B cell (primary cell): Measurements from ENCODE around the gene PHF8. TPM values are rescaled to one million over a fixed set of nuclear protein-coding genes. Genes with fewer than 3 reads are reported as not detected.

Source experiments
- ATAC-seq: fragments of 200-7000 bp; cut with Tn5 transposase; one replicate; pipeline ENCODE4 v1.10.0; 2021; ENCODE audit warnings: low read depth, mild to moderate bottlenecking, moderate number of reproducible peaks, moderate library complexity
- CTCF ChIA-PET: fragments of 350-600 bp; sonication (Branson Sonifier 250); formaldehyde crosslinking; loops from one replicate; lab custom pipeline; 2021; ENCODE audit warnings: antibody characterized with exemption, inconsistent platforms; lab: Charles Lee
- POLR2A ChIA-PET: fragments of 350-600 bp; sonication (Branson Sonifier 250); formaldehyde crosslinking; loops from one replicate; lab custom pipeline; 2021; ENCODE audit warnings: antibody characterized with exemption; lab: Charles Lee
- DNase-seq: peaks from one replicate; pipeline ENCODE4 v3.0.0; 2013
- H2AFZ ChIP-seq: 2 replicates; pipeline ENCODE4 v1.6.1; 2012; ENCODE audit warnings: mild to moderate bottlenecking, low read depth, low read length; ENCODE audit not compliant: insufficient read depth, poor library complexity, severe bottlenecking
- H3K27ac ChIP-seq, 2 donors: 1 replicate in 1 of 2; 2 replicates in 1 of 2; pipeline ENCODE4 v1.5.1; 2012 to 2013; ENCODE audit warnings: low read length in 2 of 2, mild to moderate bottlenecking in 2 of 2, moderate library complexity in 1 of 2
- H3K27me3 ChIP-seq, 4 experiments: fragments of 200-600 bp in 1 of 4; sonication (generic) in 1 of 4; replicated peaks in 1 of 4; 1 replicate in 2 of 4; 2 replicates in 2 of 4; pipeline versions ENCODE4 v1.6.1 to v1.7.0; 2013 to 2016; ENCODE audit warnings: low read length in 3 of 4, mild to moderate bottlenecking in 2 of 4, mixed read lengths in 1 of 4, moderate library complexity in 1 of 4; ENCODE audit not compliant: insufficient read depth in 4 of 4, control insufficient read depth in 3 of 4; ENCODE audit errors: control extremely low read depth in 1 of 4
- H3K36me3 ChIP-seq, 2 experiments: replicated peaks in 1 of 2; 1 replicate in 1 of 2; 2 replicates in 1 of 2; pipeline versions ENCODE4 v1.6.1 to v1.7.1; 2013; ENCODE audit warnings: low read length in 1 of 2; ENCODE audit not compliant: insufficient read depth in 2 of 2, control insufficient read depth in 1 of 2; ENCODE audit errors: control extremely low read depth in 1 of 2, extremely low read depth in 1 of 2
- H3K4me1 ChIP-seq, 2 donors: fragments of 200-600 bp in 1 of 2; sonication (generic) in 1 of 2; 1 replicate in 1 of 2; 2 replicates in 1 of 2; pipeline versions ENCODE4 v1.5.1 to v1.6.1; 2013 to 2017; ENCODE audit warnings: low read length in 2 of 2; ENCODE audit not compliant: control insufficient read depth in 2 of 2, insufficient read depth in 2 of 2
- H3K4me2 ChIP-seq: replicated peaks from 2 replicates; pipeline ENCODE3; 2012; ENCODE audit warnings: mild to moderate bottlenecking, low read depth, low read length; ENCODE audit not compliant: poor library complexity, severe bottlenecking
- H3K4me3 ChIP-seq, 5 experiments: fragments of 200-600 bp in 1 of 5; sonication (generic) in 1 of 5; 1 replicate in 3 of 5; 2 replicates in 2 of 5; pipeline versions ENCODE4 v1.5.1 to v1.7.0; 2011 to 2016; ENCODE audit warnings: low read length in 4 of 5, mild to moderate bottlenecking in 4 of 5, low read depth in 2 of 5, control low read depth in 1 of 5, moderate library complexity in 1 of 5; ENCODE audit not compliant: insufficient read depth in 1 of 5; ENCODE audit errors: control extremely low read depth in 1 of 5, extremely low read depth in 1 of 5
- H3K79me2 ChIP-seq: fragments of 200-600 bp; sonication (generic); one replicate; pipeline ENCODE4 v1.6.0; 2016; ENCODE audit warnings: low read length; ENCODE audit not compliant: control insufficient read depth, insufficient read depth
- H3K9ac ChIP-seq: fragments of 200-600 bp; sonication (generic); 2 replicates; pipeline ENCODE4 v1.6.1; 2017; ENCODE audit warnings: mild to moderate bottlenecking, low read length, moderate library complexity
- H3K9me3 ChIP-seq, 3 donors: one replicate each; pipeline versions ENCODE4 v1.6.1 to v1.7.1; 2013; ENCODE audit warnings: low read length in 2 of 3; ENCODE audit not compliant: control insufficient read depth in 2 of 3, insufficient read depth in 1 of 3; ENCODE audit errors: control extremely low read depth in 1 of 3
- H4K20me1 ChIP-seq: 2 replicates; pipeline ENCODE4 v1.6.0; 2012; ENCODE audit warnings: mild to moderate bottlenecking, low read length; ENCODE audit not compliant: insufficient read depth, control insufficient read depth, poor library complexity, severe bottlenecking
- H3K27ac Mint-ChIP-seq: one replicate; pipeline ENCODE4 v1.8.0; 2021; ENCODE audit warnings: mixed read lengths
- H3K27me3 Mint-ChIP-seq: one replicate; pipeline ENCODE4 v1.8.0; 2021; ENCODE audit warnings: mixed read lengths
- H3K4me1 Mint-ChIP-seq: one replicate; pipeline ENCODE4 v1.8.0; 2021; ENCODE audit warnings: mixed read lengths
- H3K4me3 Mint-ChIP-seq: one replicate; pipeline ENCODE4 v1.8.0; 2021; ENCODE audit warnings: mixed read lengths
- H3K9me3 Mint-ChIP-seq: one replicate; pipeline ENCODE4 v1.8.0; 2022; ENCODE audit warnings: mixed read lengths; ENCODE audit not compliant: insufficient read depth
- CTCF ChIP-seq: fragments of 200-600 bp; IDR thresholded peaks from one replicate; pipeline ENCODE4 v1.8.0; 2022; ENCODE audit warnings: antibody characterized with exemption, mild to moderate bottlenecking
- EZH2 ChIP-seq: IDR thresholded peaks from 2 replicates; pipeline ENCODE4 v1.6.1; 2012; ENCODE audit warnings: borderline replicate concordance, low read depth, mild to moderate bottlenecking, moderate library complexity, low read length; ENCODE audit not compliant: insufficient read depth, poor library complexity, severe bottlenecking
- WGBS: methylation state at CpG from one replicate; pipeline ENCODE4 v1.1.5; 2013; ENCODE audit warnings: missing lambda C conversion rate; ENCODE audit not compliant: insufficient coverage; 5-methylcytosine and 5-hydroxymethylcytosine counted together
- intact Hi-C: fragments of 100-400 bp; cut with micrococcal nuclease; formaldehyde crosslinking; loops from one replicate; pipeline ENCODE4 v1.10.0; 2022
- polyA plus RNA-seq: library from polyadenylated mRNA; depleted of rRNA; stranded (reverse); fragments of >200 nt; gene quantifications from 2 replicates; pipeline ENCODE4 v1.2.3, GENCODE V29; 2012
- total RNA-seq, 2 donors: library from RNA; stranded (reverse); fragments of 120-200 nt in 1 of 2; gene quantifications; 1 replicate in 1 of 2; 2 replicates in 1 of 2; pipeline versions ENCODE4 v1.2.3 to v1.2.4, GENCODE V29; 2013 to 2022

PHF8 gene
- total and polyA plus RNA-seq, 2 donors (not counting 1 experiment from before 2014, with no cell fraction given), result 21.4 to 73.2 TPM

- CTCF ChIA-PET, result interaction anchor here (0.6 kb wide), 1 partner anchor 421 kb away, joined by 4 read pairs; no protein-coding TSS in a partner anchor
- ATAC-seq, result no peak
- no CpG with 5 or more reads among the region's 6 CpGs for WGBS
- H3K4me3 ChIP-seq, result no peak overlapping the region
- H3K79me2 ChIP-seq, result no peaks in the 10 kb centered on the region
- no peak overlapping the region for H2AFZ ChIP-seq
- no peaks in the 10 kb centered on the region for H3K27me3 Mint-ChIP-seq
- H3K4me1 Mint-ChIP-seq, result no peaks in the 10 kb centered on the region
- H3K4me1 ChIP-seq, result no peaks in the 10 kb centered on the region
- TF ChIP-seq EZH2 (no peak), CTCF (no peak)
- H3K9me3 ChIP-seq, result no peaks in the 10 kb centered on the region
- H3K27me3 ChIP-seq, result no peaks in the 10 kb centered on the region
- peaks cover 0 to 5% of the 10 kb centered on the region in 2 experiments for H3K36me3 ChIP-seq
- no peak overlapping the region for H3K4me2 ChIP-seq
- DNase-seq, result no peak
- no peak overlapping the region for H3K4me3 Mint-ChIP-seq
- no peaks in the 10 kb centered on the region for H4K20me1 ChIP-seq
- H3K9ac ChIP-seq, result no peak overlapping the region
- intact Hi-C loops, result no loop called here
- POLR2A ChIA-PET, result no interaction called here
- H3K27ac ChIP-seq, result no peak overlapping the region
- H3K9me3 Mint-ChIP-seq, result no peaks in the 10 kb centered on the region
- no peak overlapping the region for H3K27ac Mint-ChIP-seq
Measured at GRCh38 chrX:54085666-54086065, 41.4 kb upstream of the PHF8 start.

GRCh38 chrX:54076903-54077302 is 32.6 kb upstream of the PHF8 start:
- WGBS, result no CpG with 5 or more reads among the region's 2 CpGs
- intact Hi-C loops, result no loop called here
- CTCF ChIA-PET, result no interaction called here
- no peaks in the 10 kb centered on the region for H3K4me1 ChIP-seq
- Mint-ChIP-seq H3K27ac (no peak overlapping the region), H3K4me3 (no peak overlapping the region), H3K4me1 (no peaks in the 10 kb centered on the region), H3K9me3 (no peaks in the 10 kb centered on the region), H3K27me3 (no peaks in the 10 kb centered on the region)
- H2AFZ ChIP-seq, result no peak overlapping the region
- no peaks in the 10 kb centered on the region for H3K79me2 ChIP-seq
- no peaks in the 10 kb centered on the region for H4K20me1 ChIP-seq
- no peak overlapping the region for H3K9ac ChIP-seq
- no peak overlapping the region for H3K4me2 ChIP-seq
- H3K36me3 ChIP-seq, result peaks cover 0 to 9% of the 10 kb centered on the region in 2 experiments
- ATAC-seq (no peak), DNase-seq (no peak)
- no peaks in the 10 kb centered on the region for H3K27me3 ChIP-seq
- no peak overlapping the region for H3K27ac ChIP-seq
- TF ChIP-seq EZH2, result no peak
- no peak for TF ChIP-seq CTCF
- no peaks in the 10 kb centered on the region for H3K9me3 ChIP-seq
- H3K4me3 ChIP-seq, result no peak overlapping the region
- POLR2A ChIA-PET, result no interaction called here
